Caco-2 (cell line): ENCODE data around the gene ANTXRL. TPM values are rescaled to one million over a fixed set of nuclear protein-coding genes. Genes with fewer than 3 reads are reported as not detected.
"Not testable (repeated sequence)": the region's sequence is repeated elsewhere in the genome, so short reads cannot be mapped to it uniquely, and the experiment has no call there.

ENCODE experiments used
- BruUV-seq: library from RNA; stranded (reverse); fragments of 400-500 nt; replicated peaks from 2 replicates; lab custom pipeline; 2021; lab: Mats Ljungman, UMichigan
- CTCF ChIA-PET: fragments of 300-600 bp; sonication (Branson Sonifier 250); formaldehyde crosslinking; loops from one replicate; lab custom pipeline; 2022; ENCODE audit warnings: antibody characterized with exemption; lab: Charles Lee
- POLR2A ChIA-PET: fragments of 300-600 bp; sonication (Branson Sonifier 250); formaldehyde crosslinking; loops from one replicate; lab custom pipeline; 2022; ENCODE audit warnings: antibody characterized with exemption; lab: Charles Lee
- DNase-seq, 2 experiments: peaks; one replicate each; pipeline versions ENCODE4 v3.0.0 to v3.0.0-alpha.2; 2020 to 2022
- H3K27me3 ChIP-seq: replicated peaks from 2 replicates; pipeline ENCODE4 v1.6.0; 2011; ENCODE audit warnings: low read length; ENCODE audit not compliant: control insufficient read depth, insufficient read depth
- H3K36me3 ChIP-seq: 2 replicates; pipeline ENCODE4 v1.5.1; 2011; ENCODE audit warnings: low read length; ENCODE audit not compliant: control insufficient read depth, insufficient read depth
- H3K4me1 ChIP-seq: fragments of 250-450 bp; sonication (Bioruptor Pico); 2 replicates; pipeline ENCODE4 v1.5.1; 2020; ENCODE audit warnings: mild to moderate bottlenecking
- H3K4me3 ChIP-seq: 2 replicates; pipeline ENCODE4 v1.5.1; 2011; ENCODE audit warnings: low read depth, mild to moderate bottlenecking, control low read depth, low read length
- H3K9me3 ChIP-seq: fragments of 250-450 bp; sonication (Bioruptor Pico); 2 replicates; pipeline ENCODE4 v1.5.1; 2020; ENCODE audit warnings: mild to moderate bottlenecking, moderate library complexity
- H3K27ac Mint-ChIP-seq: one replicate; pipeline ENCODE4 v1.8.0; 2022; ENCODE audit warnings: mixed read lengths; ENCODE audit not compliant: unreplicated experiment
- H3K27me3 Mint-ChIP-seq: one replicate; pipeline ENCODE4 v1.8.0; 2022; ENCODE audit warnings: mixed read lengths; ENCODE audit not compliant: insufficient read depth, unreplicated experiment
- H3K36me3 Mint-ChIP-seq: one replicate; pipeline ENCODE4 v1.8.0; 2022; ENCODE audit warnings: mild to moderate bottlenecking, mixed read lengths; ENCODE audit not compliant: insufficient read depth, unreplicated experiment
- H3K4me1 Mint-ChIP-seq: one replicate; pipeline ENCODE4 v1.8.0; 2022; ENCODE audit warnings: low read depth, mixed read lengths; ENCODE audit not compliant: unreplicated experiment
- H3K4me3 Mint-ChIP-seq: one replicate; pipeline ENCODE4 v1.8.0; 2022; ENCODE audit warnings: mild to moderate bottlenecking, moderate library complexity, mixed read lengths; ENCODE audit not compliant: unreplicated experiment
- H3K9me3 Mint-ChIP-seq: one replicate; pipeline ENCODE4 v1.8.0; 2022; ENCODE audit warnings: mixed read lengths; ENCODE audit not compliant: unreplicated experiment
- intact Hi-C: fragments of 100-400 bp; cut with micrococcal nuclease; formaldehyde crosslinking; loops from one replicate; pipeline ENCODE4 v1.10.0; 2022; ENCODE audit not compliant: unreplicated experiment
- total RNA-seq: library from RNA; stranded (reverse); gene quantifications from 2 replicates; pipeline ENCODE4 v1.2.3, GENCODE V29; 2022
- TF ChIP-seq, protein P1 (sequence below), 2 experiments: fragments of 200-600 bp in 1 of 2; IDR thresholded peaks; 1 replicate in 1 of 2; 2 replicates in 1 of 2; pipeline versions ENCODE4 v1.5.1 to v1.8.0; 2011 to 2022; ENCODE audit warnings: antibody characterized with exemption in 1 of 2, control low read depth in 1 of 2, inconsistent platforms in 1 of 2, low read depth in 1 of 2, low read length in 1 of 2, mild to moderate bottlenecking in 1 of 2, moderate library complexity in 1 of 2; ENCODE audit not compliant: insufficient read depth in 1 of 2, severe bottlenecking in 1 of 2, unreplicated experiment in 1 of 2

Gene ANTXRL
- total RNA-seq, 1 experiment from 2014 or later = not detected

DNA sequence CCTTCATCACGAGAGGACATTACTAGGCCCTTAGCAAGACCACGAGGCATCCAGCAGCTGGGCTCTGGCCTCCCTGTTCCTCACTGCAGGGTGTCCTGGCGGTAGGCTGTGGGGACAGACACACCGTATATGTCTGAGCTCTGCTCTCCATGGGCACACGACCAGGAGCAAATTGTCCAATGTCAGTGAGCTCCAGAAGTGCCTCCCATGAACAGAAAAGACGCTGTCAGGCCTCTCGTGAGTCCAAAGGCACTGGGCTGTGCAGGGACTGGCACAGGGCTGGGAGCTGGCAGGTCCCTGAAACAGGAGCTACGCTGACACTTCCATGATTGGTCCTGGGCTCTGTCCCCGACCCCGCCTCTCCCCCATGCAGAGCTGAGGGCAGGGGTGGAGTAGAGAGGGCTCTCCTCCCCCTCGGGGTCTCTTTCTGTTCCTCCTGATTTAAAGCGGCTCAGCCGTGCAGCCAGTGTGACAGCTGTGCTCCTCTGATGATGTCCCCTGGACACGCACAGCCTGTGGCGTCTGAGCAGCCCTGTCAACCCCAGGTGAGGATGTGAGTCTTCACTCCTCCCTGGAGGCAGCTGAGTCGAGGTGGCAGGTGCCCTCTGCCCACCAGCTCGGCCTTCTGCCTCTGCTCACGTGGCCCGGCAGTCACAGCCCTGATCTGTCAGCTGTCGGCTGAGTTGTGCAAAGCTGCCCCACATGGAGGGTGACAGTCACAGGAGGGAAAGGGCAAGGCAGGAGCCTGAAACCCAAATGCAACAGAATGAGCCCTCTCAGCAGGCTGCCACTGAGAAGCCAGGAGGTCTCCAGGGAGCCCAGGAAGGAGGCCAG, 13.0 kb downstream of the ANTXRL start:
- peak in 1 of 2 experiments; percentile 36 for DNase-seq
- CTCF ChIA-PET = no interaction called here
- Histone ChIP-seq H3K36me3 (no peaks in the 10 kb centered on the region), H3K27me3 (no peaks in the 10 kb centered on the region), H3K4me3 (no peak overlapping the region), H3K4me1 (no peaks in the 10 kb centered on the region), H3K9me3 (no peaks in the 10 kb centered on the region)
- H3K36me3 Mint-ChIP-seq = no peaks in the 10 kb centered on the region
- POLR2A ChIA-PET = no interaction called here
- no peaks in the 10 kb centered on the region for H3K4me1 Mint-ChIP-seq
- intact Hi-C loops = no loop called here
- no peaks in the 10 kb centered on the region for H3K9me3 Mint-ChIP-seq
- no peak overlapping the region for H3K4me3 Mint-ChIP-seq
- BruUV-seq = no TSS peak
- H3K27me3 Mint-ChIP-seq = no peaks in the 10 kb centered on the region
- no peak overlapping the region for H3K27ac Mint-ChIP-seq
- TF ChIP-seq, protein P1, sequence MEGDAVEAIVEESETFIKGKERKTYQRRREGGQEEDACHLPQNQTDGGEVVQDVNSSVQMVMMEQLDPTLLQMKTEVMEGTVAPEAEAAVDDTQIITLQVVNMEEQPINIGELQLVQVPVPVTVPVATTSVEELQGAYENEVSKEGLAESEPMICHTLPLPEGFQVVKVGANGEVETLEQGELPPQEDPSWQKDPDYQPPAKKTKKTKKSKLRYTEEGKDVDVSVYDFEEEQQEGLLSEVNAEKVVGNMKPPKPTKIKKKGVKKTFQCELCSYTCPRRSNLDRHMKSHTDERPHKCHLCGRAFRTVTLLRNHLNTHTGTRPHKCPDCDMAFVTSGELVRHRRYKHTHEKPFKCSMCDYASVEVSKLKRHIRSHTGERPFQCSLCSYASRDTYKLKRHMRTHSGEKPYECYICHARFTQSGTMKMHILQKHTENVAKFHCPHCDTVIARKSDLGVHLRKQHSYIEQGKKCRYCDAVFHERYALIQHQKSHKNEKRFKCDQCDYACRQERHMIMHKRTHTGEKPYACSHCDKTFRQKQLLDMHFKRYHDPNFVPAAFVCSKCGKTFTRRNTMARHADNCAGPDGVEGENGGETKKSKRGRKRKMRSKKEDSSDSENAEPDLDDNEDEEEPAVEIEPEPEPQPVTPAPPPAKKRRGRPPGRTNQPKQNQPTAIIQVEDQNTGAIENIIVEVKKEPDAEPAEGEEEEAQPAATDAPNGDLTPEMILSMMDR (IDR thresholded peaks at IDR 0.05; ENCODE audit: insufficient read depth in 1 of 2, low read depth in 1 of 2, low read length in 1 of 2, severe bottlenecking in 1 of 2, unreplicated experiment in 1 of 2) = no peak

DNA sequence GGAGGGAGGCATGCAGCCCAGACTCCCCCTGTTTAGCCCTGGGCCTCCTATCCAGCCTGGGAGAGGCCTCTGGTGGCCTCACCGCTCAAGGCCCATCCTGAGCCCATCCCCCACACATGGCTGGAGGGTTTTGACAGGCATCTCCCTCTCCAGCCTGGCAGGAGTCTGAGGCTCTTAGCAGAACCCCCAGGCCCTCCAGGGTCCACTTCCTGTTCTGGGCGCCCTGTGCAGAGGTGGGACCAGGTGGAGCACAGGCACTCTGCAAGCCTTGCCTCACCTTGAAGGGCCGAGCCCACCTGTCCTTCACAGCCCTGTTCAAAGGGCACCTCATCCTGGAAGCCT, 13.5 kb downstream of the ANTXRL start:
- H3K36me3 ChIP-seq, H3K4me3 ChIP-seq, H3K9me3 ChIP-seq, CTCF ChIA-PET, DNase-seq, H3K36me3 Mint-ChIP-seq, H3K9me3 Mint-ChIP-seq, H3K27ac Mint-ChIP-seq, intact Hi-C loops, H3K4me3 Mint-ChIP-seq, POLR2A ChIA-PET, H3K27me3 Mint-ChIP-seq, H3K27me3 ChIP-seq, H3K4me1 Mint-ChIP-seq, H3K4me1 ChIP-seq, BruUV-seq: not testable (repeated sequence)

DNA sequence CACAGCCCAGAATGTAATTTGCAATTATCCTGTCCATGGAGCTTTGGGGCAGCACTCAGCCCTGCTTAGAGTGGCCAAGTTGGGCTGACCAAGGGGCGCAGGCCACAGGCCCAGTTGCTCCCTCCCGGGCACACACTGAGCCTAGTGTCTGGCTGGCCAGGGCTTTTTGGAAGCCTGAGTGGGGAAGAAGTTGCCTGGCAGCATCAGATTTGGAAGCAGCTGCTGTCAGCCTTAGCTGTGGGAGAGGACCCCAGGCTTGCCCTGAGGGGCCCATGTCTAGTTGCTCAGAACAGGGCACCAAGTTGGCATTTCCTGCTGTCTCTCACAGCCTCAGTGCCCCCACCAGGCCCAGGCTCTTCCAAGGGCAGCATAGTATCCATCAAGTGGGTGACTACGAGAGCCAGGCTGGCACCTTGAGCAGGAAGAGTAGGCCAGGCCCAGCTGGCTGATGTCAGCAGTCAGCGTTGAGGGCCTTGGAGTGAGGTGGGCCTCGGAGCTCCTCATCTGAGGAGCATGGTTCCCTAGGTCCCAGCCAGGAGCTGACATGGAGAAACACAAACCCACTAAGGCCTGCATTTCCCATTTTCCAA, 14.4 kb downstream of the ANTXRL start:
- H3K9me3 Mint-ChIP-seq = no peaks in the 10 kb centered on the region

More for the DNA sequence above, 14.4 kb downstream of the ANTXRL start:
- no peak for DNase-seq
- H3K27ac Mint-ChIP-seq = no peak overlapping the region
- no TSS peak for BruUV-seq
- Histone ChIP-seq H3K36me3 (no peaks in the 10 kb centered on the region), H3K4me3 (no peak overlapping the region), H3K27me3 (no peaks in the 10 kb centered on the region), H3K9me3 (no peaks in the 10 kb centered on the region), H3K4me1 (no peaks in the 10 kb centered on the region)
- TF ChIP-seq, protein P1 (IDR thresholded peaks at IDR 0.05; ENCODE audit: insufficient read depth in 1 of 2, low read depth in 1 of 2, low read length in 1 of 2, severe bottlenecking in 1 of 2, unreplicated experiment in 1 of 2) = no peak
- CTCF ChIA-PET = no interaction called here
- H3K36me3 Mint-ChIP-seq = no peaks in the 10 kb centered on the region
- H3K4me1 Mint-ChIP-seq = no peaks in the 10 kb centered on the region
- intact Hi-C loops = no loop called here
- no peak overlapping the region for H3K4me3 Mint-ChIP-seq
- H3K27me3 Mint-ChIP-seq = no peaks in the 10 kb centered on the region
- POLR2A ChIA-PET = no interaction called here
